Stimulated activated CD4-positive, alpha-beta T cell treated with anti-CD3 and anti-CD28 coated beads, Interleukin-4, amount 100 ng/mL, for 4 hours (primary cell): ENCODE data around the gene DMRTB1.
A peak's percentile ranks its signal among the peaks of the same experiment; 100 is the strongest.
"Not testable (repeated sequence)": the region's sequence is repeated elsewhere in the genome, so short reads cannot be mapped to it uniquely, and the experiment has no call there.

ENCODE experiments used
- DNase-seq, 2 experiments: peaks; one replicate each; pipeline ENCODE4 v3.0.0-alpha.2; 2020

Gene DMRTB1

DNA sequence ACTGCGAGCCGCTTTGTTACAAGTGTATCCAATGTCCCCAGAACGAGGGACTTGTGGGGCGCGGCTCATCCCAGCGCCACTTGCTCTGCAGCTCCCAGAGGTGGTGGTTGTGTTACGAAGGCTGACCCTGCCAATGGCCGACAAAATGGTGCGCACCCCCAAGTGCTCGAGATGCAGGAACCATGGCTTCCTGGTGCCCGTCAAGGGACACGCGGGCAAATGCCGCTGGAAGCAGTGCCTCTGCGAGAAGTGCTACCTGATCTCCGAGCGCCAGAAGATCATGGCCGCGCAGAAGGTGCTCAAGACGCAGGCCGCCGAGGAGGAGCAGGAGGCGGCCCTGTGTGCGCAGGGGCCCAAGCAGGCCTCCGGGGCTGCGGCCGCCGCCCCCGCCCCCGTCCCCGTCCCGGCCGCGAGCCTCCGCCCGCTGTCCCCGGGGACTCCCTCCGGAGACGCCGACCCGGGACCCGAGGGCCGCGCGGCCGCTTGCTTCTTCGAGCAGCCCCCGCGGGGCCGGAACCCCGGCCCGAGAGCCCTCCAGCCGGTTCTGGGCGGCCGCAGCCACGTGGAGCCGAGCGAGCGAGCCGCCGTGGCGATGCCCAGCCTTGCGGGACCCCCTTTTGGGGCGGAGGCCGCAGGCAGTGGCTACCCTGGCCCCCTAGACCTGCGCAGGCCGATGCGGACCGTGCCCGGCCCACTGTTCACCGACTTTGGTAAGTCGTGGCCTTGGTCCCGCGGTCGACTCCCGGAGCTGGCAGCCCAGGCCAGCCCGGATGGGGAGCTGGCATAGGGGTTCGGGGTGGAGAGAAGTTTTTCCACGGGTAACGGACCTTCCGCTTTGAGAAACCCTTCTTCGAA, at the start of gene DMRTB1:
Gene DMRTB1, plus strand, starts transcription at position 79 of the 855 bp plus-strand sequence. Its CDS starts 55 bp downstream, at position 134.
- no peak for DNase-seq

DNA sequence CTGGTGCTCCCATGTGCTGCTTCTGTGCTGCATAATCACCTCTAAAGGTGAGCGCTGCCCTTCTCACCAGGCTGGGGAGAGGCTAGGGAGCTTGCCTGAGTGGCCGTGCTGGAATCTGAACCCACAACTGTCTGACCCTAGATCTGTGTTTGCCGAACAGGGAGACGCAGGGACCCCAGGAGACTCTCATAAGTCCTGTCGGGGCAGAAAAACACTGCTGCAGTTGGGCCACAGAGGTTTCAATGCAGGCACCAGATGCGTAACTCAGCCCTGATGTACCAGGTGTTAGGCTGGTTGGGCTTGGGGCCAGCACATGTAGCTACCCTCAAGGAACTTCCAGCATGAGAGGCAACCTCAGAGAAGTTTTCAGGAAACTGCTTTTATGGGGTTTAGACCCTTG, 49.5 kb upstream of the DMRTB1 start:
- no peak for DNase-seq

DNA sequence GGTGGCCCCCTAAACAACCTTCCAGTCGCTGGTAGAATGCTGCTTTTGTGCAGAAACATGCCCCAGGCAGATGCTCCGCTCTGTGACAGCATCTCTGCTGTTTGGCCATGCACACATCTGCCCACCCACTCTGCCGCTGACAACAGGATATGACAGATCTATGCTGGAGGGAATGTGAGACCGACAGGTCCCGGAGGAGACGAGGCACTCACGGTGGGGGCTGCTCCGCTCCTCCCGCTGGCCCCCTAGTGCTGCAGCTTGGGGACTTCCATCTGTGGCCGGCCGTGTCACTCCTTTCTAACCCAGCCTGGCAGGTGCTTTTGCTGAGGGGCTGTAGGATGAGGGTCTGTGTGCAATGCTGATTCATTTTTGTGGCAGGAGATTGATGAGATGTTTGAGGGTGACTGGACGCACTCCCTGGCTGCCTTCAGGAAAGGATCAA, 49.1 kb upstream of the DMRTB1 start:
- DNase-seq = no peak

DNA sequence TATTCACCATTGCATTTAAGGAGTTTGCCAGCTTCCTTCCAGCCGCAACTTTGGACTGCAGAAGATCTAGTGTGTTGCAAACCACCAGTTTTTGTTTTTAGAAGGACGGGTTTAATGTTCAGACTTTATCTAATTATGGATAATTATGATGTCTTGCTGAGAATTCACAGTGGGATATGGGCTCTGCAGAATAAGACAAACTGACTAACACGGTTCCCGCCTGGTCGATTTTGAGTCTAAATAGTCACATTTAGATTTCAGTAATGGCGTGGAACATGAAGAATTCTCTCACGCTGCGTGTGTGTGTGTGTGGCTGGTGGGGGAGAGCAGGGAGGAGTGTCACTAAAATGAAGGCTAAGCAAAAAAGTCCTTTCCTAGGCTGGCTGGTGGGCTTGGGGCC, 48.5 kb upstream of the DMRTB1 start:
- DNase-seq = no peak

DNA sequence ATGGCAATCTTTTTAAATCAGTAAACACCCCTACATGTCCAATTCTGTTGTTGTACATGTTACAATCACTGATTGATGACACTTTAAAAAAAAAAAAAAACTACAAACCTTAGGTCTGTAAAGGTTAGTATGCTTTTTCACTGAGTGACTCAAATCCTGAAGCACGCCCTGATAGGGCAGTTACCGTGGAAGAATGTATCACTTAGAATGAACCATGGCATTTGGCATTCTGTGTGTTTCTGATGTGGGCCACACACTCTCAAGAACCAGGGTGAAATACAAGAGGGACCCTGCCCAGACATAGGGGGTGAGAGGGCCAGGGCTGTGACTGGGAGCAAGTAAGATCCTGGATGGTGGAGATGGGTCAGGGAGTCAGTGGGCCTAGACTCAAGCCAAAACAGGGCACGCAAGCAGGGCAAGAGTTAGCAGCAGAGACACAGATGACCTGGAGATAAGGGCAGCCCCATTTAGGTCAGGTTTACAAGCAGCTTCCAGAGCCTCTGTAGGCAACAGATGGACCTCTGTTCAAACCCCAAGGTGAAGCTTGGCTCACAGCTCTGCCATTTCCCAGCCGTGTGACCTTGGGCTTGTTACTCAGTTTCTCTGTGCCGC, 47.6 kb upstream of the DMRTB1 start:
- no peak for DNase-seq

DNA sequence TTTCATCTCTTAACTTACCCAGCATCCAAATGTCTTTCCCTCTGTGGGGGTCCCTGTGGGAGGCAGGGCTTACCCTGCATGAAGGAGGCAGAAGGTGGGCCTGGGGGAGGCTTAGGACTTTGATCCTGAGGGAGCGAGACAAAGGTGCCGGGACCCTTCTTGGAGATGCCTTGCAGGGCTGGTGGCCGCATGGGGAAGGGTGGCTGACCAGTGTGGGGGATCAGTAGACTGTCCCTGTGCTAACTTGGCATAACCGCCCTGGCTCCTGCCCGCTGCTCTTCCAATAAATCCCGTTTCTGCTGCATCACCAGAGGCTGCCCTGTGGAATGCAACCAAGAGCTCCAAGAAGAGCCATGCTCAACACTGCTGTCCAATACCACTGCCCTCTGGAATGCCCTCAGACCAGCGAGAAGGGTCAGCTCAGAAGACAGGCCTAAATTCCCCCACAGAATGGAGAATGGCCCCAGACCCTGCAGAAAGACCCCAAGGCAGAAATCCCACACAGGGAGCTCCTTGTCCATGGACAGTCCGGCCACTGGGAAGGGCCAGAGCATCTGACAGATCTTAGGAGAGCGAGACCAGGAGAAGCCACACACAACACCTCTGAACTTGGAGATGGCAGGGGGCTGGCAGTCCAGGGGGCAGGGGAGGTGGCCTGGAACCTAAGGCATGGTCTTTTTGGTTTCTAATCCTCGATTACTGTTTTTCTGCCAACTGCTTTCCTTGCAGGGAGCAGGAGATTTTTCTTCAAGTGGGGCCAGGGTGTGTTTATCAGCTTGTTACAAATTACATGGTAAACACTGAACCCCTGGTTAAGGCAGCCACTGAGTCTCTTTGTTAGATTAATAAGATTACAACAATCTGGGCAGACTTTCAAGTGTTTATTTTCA, 46.7 kb upstream of the DMRTB1 start:
- DNase-seq = no peak

DNA sequence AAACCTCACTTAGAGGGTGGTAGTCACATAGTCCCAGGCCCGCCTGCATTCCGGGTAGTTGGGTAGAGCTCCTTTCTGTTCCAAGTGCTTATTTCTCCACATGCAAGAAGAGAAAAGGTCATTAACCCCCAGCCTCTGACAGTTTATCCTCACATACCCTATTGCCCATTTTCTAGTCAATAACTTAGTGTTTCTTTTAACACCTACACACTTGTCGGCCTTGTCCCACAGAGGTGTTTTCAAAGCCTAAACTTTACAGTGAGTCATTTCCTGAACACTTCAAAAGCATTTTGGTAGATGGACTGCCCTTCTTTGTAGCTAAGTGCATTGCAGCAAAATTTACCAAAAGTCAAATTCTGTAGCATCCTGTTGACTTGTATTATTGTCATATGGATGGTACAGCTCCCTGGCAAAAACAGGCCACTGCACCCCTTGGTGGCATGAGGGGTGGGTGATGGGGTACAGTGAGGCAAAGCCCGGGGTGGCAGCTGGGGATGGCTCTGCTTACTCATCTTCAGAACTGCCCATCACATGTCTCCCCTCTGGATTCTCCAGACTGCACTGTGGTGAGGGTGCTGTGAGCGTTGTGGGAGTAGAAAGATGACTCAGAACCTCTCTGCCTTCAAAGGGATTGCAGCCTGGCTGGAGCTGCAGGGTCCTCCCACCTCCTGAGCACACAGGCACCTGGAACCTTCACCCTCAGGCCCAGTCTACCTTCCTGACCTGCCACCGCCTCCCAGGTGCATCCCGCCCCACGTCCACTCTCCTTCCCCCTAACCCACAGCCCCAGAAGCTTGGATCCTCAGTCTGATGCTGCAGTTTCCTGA, 45.8 kb upstream of the DMRTB1 start:
- DNase-seq = peak; percentile 13 to 48

DNA sequence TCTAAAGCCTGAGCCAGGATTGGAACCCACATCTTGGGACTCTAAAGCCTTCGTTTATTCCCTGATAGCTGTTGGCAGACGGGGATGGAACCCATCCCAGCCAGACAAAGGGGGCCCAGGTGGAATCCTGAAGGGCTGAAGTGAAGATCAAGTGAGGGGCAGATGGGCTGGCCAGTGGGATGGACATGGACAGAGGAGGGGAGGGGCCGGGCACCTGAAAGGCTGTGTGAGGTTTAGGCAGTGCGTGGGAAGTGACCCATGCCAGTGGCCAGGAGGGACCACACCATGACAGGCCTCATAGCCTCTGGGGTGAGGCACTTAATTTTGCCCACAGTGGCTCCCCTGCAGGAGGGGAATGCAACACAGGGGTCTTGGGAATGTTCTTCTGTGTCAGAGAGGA, 44.6 kb upstream of the DMRTB1 start:
- no peak for DNase-seq

DNA sequence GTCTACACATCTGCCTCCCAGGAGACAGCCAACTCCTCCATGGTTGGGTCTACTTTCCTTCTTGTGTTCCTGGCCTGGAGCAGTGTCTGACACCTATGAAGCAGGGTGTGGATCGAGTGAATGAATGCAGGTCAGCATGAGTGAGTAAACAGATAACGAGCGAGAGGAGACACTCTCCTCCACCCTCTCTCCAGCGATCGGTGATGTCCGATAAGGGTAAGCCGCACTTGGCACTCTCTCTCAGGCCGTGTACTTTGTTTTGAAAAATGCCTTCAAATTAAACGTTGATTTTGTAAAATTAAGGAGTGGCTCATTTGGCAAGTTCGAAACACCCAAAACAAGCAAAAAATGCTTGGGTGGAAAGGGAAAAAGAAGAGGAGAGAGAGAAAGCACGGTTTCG, 43.8 kb upstream of the DMRTB1 start:
- no peak for DNase-seq

DNA sequence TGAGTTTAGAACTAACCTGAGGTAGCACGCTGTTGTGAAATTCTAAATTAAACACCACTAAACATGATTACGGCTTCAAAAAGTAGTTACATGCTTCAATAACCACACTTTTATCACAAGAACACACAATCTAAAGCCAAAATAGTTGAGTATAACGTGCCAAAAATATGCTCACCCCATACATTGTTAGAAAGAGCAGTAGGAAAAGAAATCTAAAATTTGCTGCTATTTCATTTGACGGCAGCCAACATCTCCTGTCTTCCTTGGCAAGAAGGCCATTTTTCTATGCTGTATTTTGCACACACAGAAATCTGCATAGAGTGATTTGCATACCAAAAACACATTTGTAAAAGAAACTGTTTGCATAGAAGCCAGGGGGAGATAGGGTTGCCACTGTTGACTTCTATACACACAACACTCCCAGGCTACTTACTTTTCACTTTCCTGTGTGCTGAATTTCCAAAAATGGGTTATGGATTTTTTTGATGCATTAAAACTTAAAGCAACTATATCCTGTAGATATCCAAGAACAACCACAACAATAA, 42.9 kb upstream of the DMRTB1 start:
- no peak for DNase-seq

DNA sequence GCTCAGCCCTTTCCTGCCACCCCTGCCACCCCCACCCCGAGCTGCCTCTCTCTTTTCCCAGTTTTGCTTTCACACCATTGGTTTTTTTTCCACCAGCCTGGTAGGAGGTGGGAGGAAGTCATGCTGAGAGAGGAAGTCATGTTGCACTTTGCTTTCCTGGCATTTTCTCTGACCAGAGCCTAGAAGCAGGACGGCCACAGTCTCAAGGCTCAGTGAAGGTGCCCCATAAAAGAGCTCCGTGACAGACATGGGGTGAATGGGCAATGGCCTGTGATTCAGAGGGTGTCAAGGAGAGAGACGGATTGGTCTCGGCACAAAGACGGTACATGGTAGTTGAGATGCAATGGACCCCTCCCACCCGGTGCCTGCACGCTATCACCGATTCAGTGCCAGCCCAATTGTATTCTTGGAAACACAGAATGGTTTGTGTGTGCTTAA, 42.1 kb upstream of the DMRTB1 start:
- DNase-seq = no peak

DNA sequence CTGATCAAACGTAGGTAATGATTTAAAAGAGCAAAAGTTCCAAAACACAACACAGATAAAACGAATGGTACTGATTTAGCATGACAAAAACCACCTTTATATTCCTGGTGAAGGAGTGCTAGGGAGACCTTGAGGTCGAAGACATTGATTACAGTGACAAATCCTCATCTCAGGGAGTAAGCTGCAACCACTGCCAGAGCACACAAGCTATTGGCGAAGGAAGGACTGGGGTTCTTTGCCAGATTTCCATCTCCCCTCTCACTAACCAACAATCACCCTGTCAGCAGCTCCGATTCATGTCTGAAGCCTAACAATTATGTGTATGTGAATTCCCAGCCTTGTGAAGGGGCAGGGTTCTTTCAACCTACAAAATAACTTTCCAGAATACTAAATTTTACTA, 40.2 kb upstream of the DMRTB1 start:
- no peak for DNase-seq

DNA sequence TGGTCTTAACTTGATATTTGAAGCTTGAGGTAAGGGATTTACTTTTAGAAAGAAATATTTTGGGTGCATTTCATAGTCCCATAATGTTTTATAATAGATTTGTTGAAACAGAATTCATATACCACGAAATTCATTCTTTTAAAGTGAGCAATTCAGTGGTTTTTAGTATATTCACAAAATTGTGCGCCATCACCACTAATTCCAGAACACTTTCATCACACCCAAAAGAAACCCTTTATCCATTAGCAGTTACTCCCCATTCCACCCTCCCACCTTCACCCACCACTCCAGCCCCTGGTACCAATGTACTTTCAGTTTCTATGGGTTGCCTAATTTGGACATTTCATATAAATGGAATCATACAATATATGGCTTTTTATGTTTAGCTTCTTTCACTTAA, 38.9 kb upstream of the DMRTB1 start:
- DNase-seq = no peak

DNA sequence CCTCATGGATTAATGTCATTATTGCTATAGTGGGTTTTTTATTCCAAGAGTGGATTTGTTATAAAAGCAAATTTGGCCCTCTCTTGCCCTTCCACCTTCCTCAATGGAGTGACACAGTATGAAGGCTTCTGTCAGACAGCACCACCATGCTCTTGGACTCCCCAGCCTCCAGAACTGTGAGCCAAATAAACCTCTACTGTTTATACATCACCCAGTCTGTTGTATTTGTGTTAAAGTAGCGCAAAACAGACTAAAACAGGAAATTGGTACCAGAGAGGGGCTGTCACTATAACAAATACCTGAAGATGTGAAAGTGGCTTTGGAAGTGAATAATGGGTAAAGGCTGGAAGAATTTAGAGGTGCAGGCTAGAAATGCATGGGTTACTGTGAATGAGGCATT, 38.0 kb upstream of the DMRTB1 start:
- no peak for DNase-seq

DNA sequence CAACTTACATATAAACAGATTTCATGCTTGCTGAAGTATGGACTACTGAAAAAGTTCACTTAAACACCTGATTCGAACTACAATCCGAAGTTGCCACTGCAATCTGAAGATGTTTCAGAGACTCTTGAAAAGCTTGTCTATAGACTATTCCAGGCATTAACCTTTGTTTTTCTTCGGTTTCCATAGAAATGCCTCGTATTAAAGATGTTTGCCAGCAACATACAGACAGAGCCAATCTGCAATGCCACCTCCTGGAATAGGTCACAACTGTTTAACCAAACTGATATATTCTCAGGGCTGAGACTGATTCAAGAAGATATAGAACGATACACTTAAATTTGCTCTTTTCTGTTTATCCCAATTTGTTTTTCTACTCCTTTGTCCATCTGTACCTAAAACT, 28.9 kb upstream of the DMRTB1 start:
- DNase-seq = no peak

DNA sequence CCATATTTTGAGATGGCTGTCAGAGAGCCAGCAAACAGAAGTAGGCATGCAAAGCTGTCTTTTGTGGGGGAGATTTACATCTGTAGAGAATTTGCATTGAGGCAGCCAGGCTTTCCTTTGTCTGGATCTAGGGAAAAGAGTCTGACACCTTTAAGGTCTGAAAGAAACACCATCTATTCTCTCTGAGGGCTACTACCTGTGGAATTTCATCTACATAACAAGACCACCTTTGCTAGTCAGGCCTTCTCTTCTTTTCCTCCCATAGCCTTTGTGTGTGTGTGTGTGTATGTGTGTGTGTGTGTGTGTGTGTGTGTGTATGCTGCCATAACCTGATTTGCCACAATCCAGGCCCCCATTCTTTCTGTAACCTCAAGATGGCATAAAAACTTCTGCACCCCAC, 28.4 kb upstream of the DMRTB1 start:
- DNase-seq = no peak

DNA sequence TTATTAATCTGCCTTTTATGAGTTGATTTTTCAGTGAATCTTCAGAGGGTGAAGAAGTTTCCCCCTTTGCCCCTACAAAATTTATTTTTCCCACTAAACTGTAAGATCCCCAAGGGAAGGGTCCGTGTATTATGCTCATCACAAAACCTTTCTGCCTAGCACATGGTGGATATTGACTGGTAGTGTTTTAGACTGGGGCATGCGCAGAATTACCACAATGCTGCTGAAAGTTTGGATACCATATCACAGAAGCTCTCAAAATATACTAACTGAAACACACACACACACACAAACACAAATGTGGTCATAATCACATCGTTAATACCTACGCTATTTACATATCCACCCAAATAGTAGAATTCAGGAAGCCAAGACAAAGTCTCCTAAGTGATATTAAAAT, 28.0 kb upstream of the DMRTB1 start:
- no peak for DNase-seq

DNA sequence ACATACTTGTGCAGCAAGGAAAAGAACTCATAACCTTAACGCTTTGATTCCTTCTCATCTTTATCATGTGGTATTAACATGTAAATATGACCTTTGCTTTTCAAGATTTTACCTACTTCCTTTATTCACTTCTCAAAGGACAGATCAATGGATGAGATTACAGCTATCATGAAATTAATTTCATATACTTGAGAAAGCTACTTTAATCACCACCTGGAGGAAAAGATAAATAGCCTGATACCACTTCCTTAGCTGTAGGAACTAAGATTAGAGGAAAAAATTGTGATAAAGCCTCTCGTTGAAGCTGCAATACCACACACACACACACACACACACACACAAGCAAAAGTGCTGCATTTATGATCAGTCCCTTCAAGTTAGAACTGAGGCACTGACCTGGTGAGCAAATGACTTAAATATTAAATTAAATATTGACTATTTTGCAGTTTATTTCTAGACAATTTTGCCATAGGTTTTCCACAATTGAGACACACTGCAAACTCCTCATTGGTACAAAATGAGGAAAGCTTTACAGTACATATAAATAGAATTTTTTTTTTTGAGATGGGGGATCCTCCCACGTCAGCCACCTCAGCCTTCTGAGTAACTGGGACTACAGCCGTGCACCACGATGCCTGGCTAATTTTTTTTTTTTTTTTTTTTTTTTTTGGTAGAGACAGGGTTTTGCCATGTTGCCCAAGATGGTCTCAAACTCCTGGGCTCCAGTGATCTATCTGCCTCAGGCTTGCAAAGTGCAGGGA, 27.2 kb upstream of the DMRTB1 start:
- DNase-seq = no peak

DNA sequence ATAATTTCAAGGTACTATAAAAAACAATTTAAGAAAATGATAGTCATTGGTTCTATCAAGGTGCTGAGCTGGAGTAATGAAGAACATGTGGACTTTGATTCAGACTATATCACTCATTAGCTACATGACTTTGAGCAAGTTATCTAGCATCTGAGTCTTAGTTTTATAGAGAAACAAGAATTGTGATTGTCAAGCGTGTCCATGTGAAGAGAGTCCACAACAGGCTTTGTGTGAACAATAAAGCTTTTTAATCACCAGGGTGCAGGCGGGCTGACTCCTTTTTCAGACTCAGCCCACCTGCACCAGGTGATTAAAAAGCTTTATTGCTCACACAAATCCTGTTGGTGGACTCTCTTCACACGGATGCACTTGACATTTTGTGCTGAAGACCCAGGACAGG, 26.6 kb upstream of the DMRTB1 start:
- no peak for DNase-seq

DNA sequence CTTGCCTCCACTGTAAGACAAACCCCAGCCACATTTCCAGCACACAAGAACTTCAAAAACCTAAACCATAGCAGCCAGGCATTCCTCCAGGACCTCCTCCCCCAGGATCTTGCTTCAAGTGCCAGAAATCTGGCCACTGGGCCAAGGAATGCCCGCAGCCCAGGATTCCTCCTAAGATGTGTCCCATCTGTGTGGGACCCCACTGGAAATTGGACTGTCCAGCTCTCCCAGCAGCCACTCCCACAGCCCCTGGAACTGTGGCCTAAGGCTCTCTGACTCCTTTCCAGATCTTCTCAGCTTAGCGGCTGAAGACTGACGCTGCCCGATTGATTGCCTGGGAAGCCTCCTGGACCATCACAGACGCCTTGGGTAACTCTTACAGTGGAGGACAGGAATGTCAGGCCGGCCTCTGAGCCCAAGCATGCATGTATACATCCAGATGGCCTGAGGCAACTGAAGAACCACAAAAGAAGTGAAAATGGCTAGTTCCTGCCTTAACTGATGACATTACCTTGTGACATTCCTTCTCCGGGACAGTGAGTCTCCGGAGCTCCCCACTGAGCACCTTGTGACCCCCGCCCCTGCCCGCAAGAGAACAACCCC, 24.7 kb upstream of the DMRTB1 start:
- DNase-seq = not testable (repeated sequence)

DNA sequence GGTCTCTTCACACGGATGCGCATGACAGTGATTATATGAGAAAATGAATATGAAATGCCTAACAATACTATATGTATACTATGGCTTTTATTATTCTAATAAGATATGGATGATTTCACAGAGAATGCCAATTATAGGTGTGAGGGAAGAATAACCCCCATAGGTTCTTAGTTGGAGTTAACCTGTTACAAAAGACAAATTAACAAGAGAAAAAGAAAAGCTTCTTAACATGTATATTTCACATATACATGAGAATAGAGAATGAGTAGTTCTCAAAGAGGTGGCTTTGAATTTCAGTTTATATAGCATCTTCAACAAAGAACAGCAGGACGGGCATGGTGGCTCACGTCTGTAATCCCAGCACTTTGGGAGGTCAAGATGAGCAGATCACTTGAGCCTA, 24.0 kb upstream of the DMRTB1 start:
- no peak for DNase-seq
